Thyroid gland (tissue), 4 donors: Measurements from ENCODE around the gene NRBF2.

Source experiments
- POLR2A ChIP-seq, 2 donors: fragments of 450-650 bp; IDR thresholded peaks; one replicate each; pipeline ENCODE4 v1.6.1; 2017; ENCODE audit warnings: antibody characterized with exemption in 2 of 2, mild to moderate bottlenecking in 2 of 2, moderate library complexity in 1 of 2
- TF ChIP-seq, protein P1 (sequence below), 6 experiments: fragments of 200-600 bp in 3 of 6; fragments of 450-650 bp in 3 of 6; sonication (generic) in 3 of 6; IDR thresholded peaks; one replicate each; pipeline ENCODE4 v1.5.1; 2016 to 2019; ENCODE audit warnings: antibody characterized with exemption in 6 of 6, mild to moderate bottlenecking in 2 of 6, inconsistent platforms in 1 of 6, moderate library complexity in 1 of 6

GRCh38 chr10:63140077-63140476 is 6.9 kb downstream of the NRBF2 start:
- TF ChIP-seq, protein P1, sequence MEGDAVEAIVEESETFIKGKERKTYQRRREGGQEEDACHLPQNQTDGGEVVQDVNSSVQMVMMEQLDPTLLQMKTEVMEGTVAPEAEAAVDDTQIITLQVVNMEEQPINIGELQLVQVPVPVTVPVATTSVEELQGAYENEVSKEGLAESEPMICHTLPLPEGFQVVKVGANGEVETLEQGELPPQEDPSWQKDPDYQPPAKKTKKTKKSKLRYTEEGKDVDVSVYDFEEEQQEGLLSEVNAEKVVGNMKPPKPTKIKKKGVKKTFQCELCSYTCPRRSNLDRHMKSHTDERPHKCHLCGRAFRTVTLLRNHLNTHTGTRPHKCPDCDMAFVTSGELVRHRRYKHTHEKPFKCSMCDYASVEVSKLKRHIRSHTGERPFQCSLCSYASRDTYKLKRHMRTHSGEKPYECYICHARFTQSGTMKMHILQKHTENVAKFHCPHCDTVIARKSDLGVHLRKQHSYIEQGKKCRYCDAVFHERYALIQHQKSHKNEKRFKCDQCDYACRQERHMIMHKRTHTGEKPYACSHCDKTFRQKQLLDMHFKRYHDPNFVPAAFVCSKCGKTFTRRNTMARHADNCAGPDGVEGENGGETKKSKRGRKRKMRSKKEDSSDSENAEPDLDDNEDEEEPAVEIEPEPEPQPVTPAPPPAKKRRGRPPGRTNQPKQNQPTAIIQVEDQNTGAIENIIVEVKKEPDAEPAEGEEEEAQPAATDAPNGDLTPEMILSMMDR (IDR thresholded peaks at IDR 0.05) = no peak
- no peak for TF ChIP-seq POLR2A (IDR thresholded peaks at IDR 0.05)
